GM13976 (cell line): ENCODE data around the gene PDZRN3.

Experiments
- DNase-seq: peaks from one replicate; pipeline ENCODE4 v3.0.0; 2012; ENCODE audit warnings: low spot score
- in situ Hi-C: fragments of 300-500 bp; cut with MboI; formaldehyde crosslinking; loops from one replicate; pipeline ENCODE4 v1.12.0; 2022; ENCODE audit warnings: low sequenced_read_pairs, mixed read lengths, inconsistent platforms; ENCODE audit not compliant: unreplicated experiment
- TF ChIP-seq, protein P1 (sequence below): IDR thresholded peaks from 2 replicates; pipeline ENCODE4 v1.5.1; 2012; ENCODE audit warnings: borderline replicate concordance, mild to moderate bottlenecking; ENCODE audit not compliant: insufficient read depth; ENCODE audit errors: extremely low read depth, missing control alignments, control extremely low read depth

PDZRN3 gene

DNA sequence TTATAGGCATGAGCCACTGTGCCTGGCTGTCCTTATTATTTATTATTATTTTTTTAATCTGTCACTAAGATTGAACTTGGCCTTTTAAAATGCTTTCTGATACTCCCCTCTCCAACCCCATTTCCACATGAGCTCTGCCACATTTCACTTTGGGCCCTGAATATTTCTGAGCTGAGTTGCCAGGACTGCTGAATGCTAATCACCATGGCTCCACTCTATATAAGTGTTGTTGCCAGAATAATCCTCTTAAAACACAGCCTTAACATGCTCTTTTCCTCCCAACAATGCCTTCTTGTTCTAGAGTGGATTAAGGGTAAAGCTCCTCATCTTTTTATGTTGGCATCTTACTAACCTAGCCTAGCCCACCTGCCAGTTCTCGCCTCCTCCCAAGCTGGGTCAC is 124.4 kb downstream of the PDZRN3 start:
- in situ Hi-C loops: no loop called here
- TF ChIP-seq, protein P1, sequence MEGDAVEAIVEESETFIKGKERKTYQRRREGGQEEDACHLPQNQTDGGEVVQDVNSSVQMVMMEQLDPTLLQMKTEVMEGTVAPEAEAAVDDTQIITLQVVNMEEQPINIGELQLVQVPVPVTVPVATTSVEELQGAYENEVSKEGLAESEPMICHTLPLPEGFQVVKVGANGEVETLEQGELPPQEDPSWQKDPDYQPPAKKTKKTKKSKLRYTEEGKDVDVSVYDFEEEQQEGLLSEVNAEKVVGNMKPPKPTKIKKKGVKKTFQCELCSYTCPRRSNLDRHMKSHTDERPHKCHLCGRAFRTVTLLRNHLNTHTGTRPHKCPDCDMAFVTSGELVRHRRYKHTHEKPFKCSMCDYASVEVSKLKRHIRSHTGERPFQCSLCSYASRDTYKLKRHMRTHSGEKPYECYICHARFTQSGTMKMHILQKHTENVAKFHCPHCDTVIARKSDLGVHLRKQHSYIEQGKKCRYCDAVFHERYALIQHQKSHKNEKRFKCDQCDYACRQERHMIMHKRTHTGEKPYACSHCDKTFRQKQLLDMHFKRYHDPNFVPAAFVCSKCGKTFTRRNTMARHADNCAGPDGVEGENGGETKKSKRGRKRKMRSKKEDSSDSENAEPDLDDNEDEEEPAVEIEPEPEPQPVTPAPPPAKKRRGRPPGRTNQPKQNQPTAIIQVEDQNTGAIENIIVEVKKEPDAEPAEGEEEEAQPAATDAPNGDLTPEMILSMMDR: no peak
- no peak for DNase-seq

DNA sequence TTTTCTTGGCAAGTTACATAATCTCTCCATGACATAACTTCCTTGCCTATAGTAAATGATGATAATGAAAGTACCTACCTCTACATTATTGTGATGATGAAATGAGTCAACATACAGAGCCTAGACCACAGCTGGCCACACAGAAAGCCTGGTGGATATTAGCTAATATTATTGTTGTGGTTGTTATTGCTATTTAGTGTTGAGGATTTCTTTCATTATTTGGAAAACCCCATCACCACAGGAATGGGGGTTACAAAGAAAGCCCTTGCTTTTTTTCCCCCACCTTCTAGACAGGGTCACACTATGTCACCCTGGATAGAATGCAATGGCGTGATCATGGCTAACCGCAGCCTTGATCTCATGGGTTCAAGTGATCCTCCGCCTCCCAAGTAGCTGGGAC is 125.0 kb downstream of the PDZRN3 start:
- peak; percentile 17 for DNase-seq
- TF ChIP-seq, protein P1: no peak
- in situ Hi-C loops: loop anchor here (10.0 kb wide), 1 partner anchor 395 kb away; no protein-coding TSS in a partner anchor

DNA sequence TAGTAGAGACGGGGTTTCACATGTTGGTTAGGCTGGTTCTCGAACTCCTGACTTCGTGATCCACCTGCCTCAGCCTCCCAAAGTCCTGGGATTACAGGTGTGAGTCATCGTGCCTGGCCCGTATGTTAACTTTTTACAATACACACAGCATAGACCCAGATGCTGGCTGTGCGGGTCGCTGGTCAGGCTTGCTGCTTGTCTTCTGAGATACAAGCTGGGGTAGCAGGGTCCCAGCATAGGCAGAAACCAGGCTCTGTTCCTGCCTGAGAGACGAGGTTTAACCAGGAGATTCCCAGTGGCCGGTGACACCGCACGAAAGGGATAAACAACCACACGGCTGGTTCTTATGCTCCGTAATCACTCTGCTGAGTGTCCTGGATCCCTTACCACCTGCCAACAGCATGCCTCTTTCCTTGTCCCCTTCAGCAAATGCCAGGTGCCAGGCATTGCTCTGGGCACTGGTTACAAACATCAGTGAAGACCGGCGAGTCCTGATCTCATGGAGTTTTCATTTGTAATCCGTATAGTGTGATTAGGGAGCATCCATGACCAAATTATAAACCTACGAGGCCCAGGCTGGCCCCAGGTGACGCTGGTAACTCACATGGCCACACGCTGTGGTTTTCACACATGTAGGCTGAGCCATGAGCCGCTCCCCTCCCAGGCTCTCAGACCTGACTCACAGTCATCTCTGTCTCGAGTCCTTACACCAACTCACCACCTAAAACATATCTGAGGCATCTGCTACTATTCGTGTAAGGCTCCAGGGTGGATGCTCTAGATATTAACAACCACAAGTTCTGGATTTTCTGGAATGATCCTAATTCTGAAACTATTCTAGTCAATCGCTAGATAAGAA is 125.7 kb downstream of the PDZRN3 start:
- TF ChIP-seq, protein P1: no peak
- in situ Hi-C loops: loop anchor here (10.0 kb wide), 1 partner anchor 394 kb away; no protein-coding TSS in a partner anchor
- DNase-seq: peak; percentile 23

GRCh38 chr3:73497646-73498406 is 126.9 kb downstream of the PDZRN3 start:
- in situ Hi-C loops: loop anchor here (10.0 kb wide), 1 partner anchor 393 kb away; no protein-coding TSS in a partner anchor
- no peak for DNase-seq
- TF ChIP-seq, protein P1: no peak

GRCh38 chr3:73493543-73494308 is 131.0 kb downstream of the PDZRN3 start:
- DNase-seq: no peak
- in situ Hi-C loops: loop anchor here (10.0 kb wide), 1 partner anchor 389 kb away; no protein-coding TSS in a partner anchor

More at GRCh38 chr3:73493543-73494308, 131.0 kb downstream of the PDZRN3 start:
- TF ChIP-seq, protein P1: no peak
